WTC11 (cell line): ENCODE data around the gene CTRL. TPM values are rescaled to one million over a fixed set of nuclear protein-coding genes. Genes with fewer than 3 reads are reported as not detected.

ENCODE experiments used
- ATAC-seq: fragments of 200-7000 bp; cut with Tn5 transposase; 2 replicates; pipeline ENCODE4 v1.10.0; 2021; ENCODE audit warnings: mild to moderate bottlenecking, moderate library complexity
- CTCF ChIA-PET: fragments of 300-600 bp; sonication (Branson Sonifier 250); formaldehyde crosslinking; loops from one replicate; lab custom pipeline; 2021; ENCODE audit warnings: antibody characterized with exemption; lab: Charles Lee
- POLR2A ChIA-PET: fragments of 350-600 bp; sonication (Branson Sonifier 250); formaldehyde crosslinking; loops from one replicate; lab custom pipeline; 2021; ENCODE audit warnings: antibody characterized with exemption; lab: Charles Lee
- DNase-seq: peaks from one replicate; pipeline ENCODE4 v3.0.0; 2021; ENCODE audit warnings: low spot score
- H3K27ac Mint-ChIP-seq: 2 replicates; pipeline ENCODE4 v1.8.0; 2021; ENCODE audit warnings: mixed read lengths
- H3K27me3 Mint-ChIP-seq: 2 replicates; pipeline ENCODE4 v1.8.0; 2021; ENCODE audit warnings: low read depth, mild to moderate bottlenecking, moderate library complexity, mixed read lengths
- H3K36me3 Mint-ChIP-seq: 2 replicates; pipeline ENCODE4 v1.8.0; 2021; ENCODE audit warnings: mixed read lengths
- H3K4me1 Mint-ChIP-seq: 2 replicates; pipeline ENCODE4 v1.8.0; 2022; ENCODE audit warnings: mixed read lengths
- H3K4me3 Mint-ChIP-seq: 2 replicates; pipeline ENCODE4 v1.8.0; 2021; ENCODE audit warnings: mild to moderate bottlenecking, moderate library complexity, mixed read lengths
- H3K9me3 Mint-ChIP-seq: 2 replicates; pipeline ENCODE4 v1.8.0; 2021; ENCODE audit warnings: mixed read lengths
- ELF4 ChIP-seq: sonication (generic); formaldehyde crosslinking; IDR thresholded peaks from 2 replicates; pipeline ENCODE4 v1.8.1; 2022; ENCODE audit warnings: low read depth, mild to moderate bottlenecking, moderate library complexity, missing genetic modification reagents
- ETV6 ChIP-seq: sonication (generic); formaldehyde crosslinking; IDR thresholded peaks from 2 replicates; pipeline ENCODE4 v1.8.1; 2022; ENCODE audit warnings: mild to moderate bottlenecking, missing genetic modification reagents
- FOXK1 ChIP-seq: sonication (generic); formaldehyde crosslinking; IDR thresholded peaks from 2 replicates; pipeline ENCODE4 v1.8.0; 2022; ENCODE audit warnings: mild to moderate bottlenecking, moderate library complexity, missing genetic modification reagents
- FOXP1 ChIP-seq: sonication (generic); formaldehyde crosslinking; IDR thresholded peaks from 2 replicates; pipeline ENCODE4 v1.8.0; 2022; ENCODE audit warnings: missing genetic modification reagents, mild to moderate bottlenecking, moderate library complexity, borderline replicate concordance
- GABPB1 ChIP-seq: sonication (generic); formaldehyde crosslinking; IDR thresholded peaks from 2 replicates; pipeline ENCODE4 v1.8.1; 2023; ENCODE audit warnings: mild to moderate bottlenecking, missing genetic modification reagents
- HMGA2 ChIP-seq: fragments of 250-450 bp; sonication (Bioruptor Pico); IDR thresholded peaks from 2 replicates; pipeline ENCODE4 v1.4.0; 2021; ENCODE audit warnings: mild to moderate bottlenecking, moderate library complexity
- IRF2 ChIP-seq: sonication (generic); formaldehyde crosslinking; IDR thresholded peaks from 2 replicates; pipeline ENCODE4 v1.8.0; 2022; ENCODE audit warnings: low read depth, missing genetic modification reagents, borderline replicate concordance
- MXD4 ChIP-seq: fragments of 250-450 bp; sonication (Bioruptor Pico); IDR thresholded peaks from 2 replicates; pipeline ENCODE4 v1.8.0; 2021; ENCODE audit warnings: mild to moderate bottlenecking, moderate library complexity, borderline replicate concordance
- NFATC4 ChIP-seq: fragments of 250-450 bp; sonication (Bioruptor Pico); IDR thresholded peaks from 2 replicates; pipeline ENCODE4 v1.9.0; 2021; ENCODE audit warnings: mild to moderate bottlenecking
- OVOL2 ChIP-seq: fragments of 250-450 bp; sonication (Bioruptor Pico); IDR thresholded peaks from 2 replicates; pipeline ENCODE4 v1.9.0; 2021; ENCODE audit warnings: mild to moderate bottlenecking, borderline replicate concordance
- PRRX2 ChIP-seq: fragments of 250-450 bp; sonication (Bioruptor Pico); IDR thresholded peaks from 2 replicates; pipeline ENCODE4 v1.8.0; 2021; ENCODE audit warnings: mild to moderate bottlenecking
- RORB ChIP-seq: fragments of 250-450 bp; sonication (Bioruptor Pico); IDR thresholded peaks from 2 replicates; pipeline ENCODE4 v1.9.0; 2021; ENCODE audit warnings: mild to moderate bottlenecking
- SOX15 ChIP-seq: fragments of 250-450 bp; sonication (Bioruptor Pico); IDR thresholded peaks from 2 replicates; pipeline ENCODE4 v1.9.0; 2021; ENCODE audit warnings: mild to moderate bottlenecking
- TCF7 ChIP-seq: sonication (generic); formaldehyde crosslinking; IDR thresholded peaks from 2 replicates; pipeline ENCODE4 v1.8.0; 2022; ENCODE audit warnings: mild to moderate bottlenecking, low read depth, missing genetic modification reagents, moderate library complexity
- ZNF219 ChIP-seq: sonication (generic); formaldehyde crosslinking; IDR thresholded peaks from 2 replicates; pipeline ENCODE4 v1.8.0; 2023; ENCODE audit warnings: missing genetic modification reagents, mild to moderate bottlenecking, borderline replicate concordance
- ZNF263 ChIP-seq: sonication (generic); formaldehyde crosslinking; IDR thresholded peaks from 2 replicates; pipeline ENCODE4 v1.8.1; 2022; ENCODE audit warnings: low read depth, mild to moderate bottlenecking, moderate library complexity, missing genetic modification reagents
- ZNF317 ChIP-seq: sonication (generic); formaldehyde crosslinking; IDR thresholded peaks from 2 replicates; pipeline ENCODE4 v1.8.1; 2023; ENCODE audit warnings: low read depth, mild to moderate bottlenecking, moderate library complexity, missing genetic modification reagents, borderline replicate concordance
- total RNA-seq: library from RNA; stranded (reverse); gene quantifications from 3 replicates; pipeline ENCODE4 v1.2.3, GENCODE V29; 2021
- TF ChIP-seq, protein P1 (sequence below): fragments of 250-450 bp; sonication (Bioruptor Pico); IDR thresholded peaks from 2 replicates; pipeline ENCODE4 v1.9.0; 2021; ENCODE audit warnings: mild to moderate bottlenecking
- TF ChIP-seq, protein P2 (sequence below): sonication (generic); formaldehyde crosslinking; IDR thresholded peaks from 2 replicates; pipeline ENCODE4 v1.8.1; 2022; ENCODE audit warnings: mild to moderate bottlenecking, moderate library complexity, missing genetic modification reagents
- TF ChIP-seq, protein P3 (sequence below): fragments of 250-450 bp; sonication (Bioruptor Pico); conservative IDR thresholded peaks from 2 replicates; pipeline ENCODE4 v1.9.0; 2021; ENCODE audit warnings: mild to moderate bottlenecking
- TF ChIP-seq, protein P4 (sequence below): sonication (generic); formaldehyde crosslinking; IDR thresholded peaks from 2 replicates; pipeline ENCODE4 v1.8.0; 2022; ENCODE audit warnings: missing genetic modification reagents
- TF ChIP-seq, protein P5 (sequence below): sonication (generic); formaldehyde crosslinking; IDR thresholded peaks from 2 replicates; pipeline ENCODE4 v1.8.1; 2023; ENCODE audit warnings: mild to moderate bottlenecking, missing genetic modification reagents, moderate library complexity

CTRL gene
- total RNA-seq, 1 experiment from 2014 or later: 2.8 TPM

DNA sequence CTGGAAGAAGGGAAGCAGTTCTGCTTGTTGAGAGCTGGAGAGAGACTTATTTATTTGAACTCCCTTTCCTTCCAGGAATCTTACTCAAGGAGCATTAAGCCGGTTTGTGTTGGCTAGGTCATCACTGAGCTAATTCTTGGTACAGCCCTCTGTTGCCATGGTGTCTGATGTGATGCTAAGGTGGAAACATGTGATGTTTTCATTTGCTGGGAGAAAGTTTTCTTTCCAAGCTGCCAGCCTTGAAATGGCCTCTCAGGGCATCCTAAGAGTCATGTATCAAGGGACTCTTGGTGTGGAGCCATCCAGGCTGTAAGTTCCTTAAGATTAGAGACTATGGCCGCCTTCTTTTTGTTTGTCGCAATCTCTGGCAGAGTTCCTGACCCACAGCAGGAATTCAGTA, 34.4 kb downstream of the CTRL start:
- CTCF ChIA-PET: interaction anchor here (1.4 to 3.2 kb wide), 4 partner anchors 13 to 234 kb away, joined by 3 to 15 read pairs (median 6); partner anchors contain the start of gene NRN1L
- Mint-ChIP-seq H3K27ac (peak overlapping the region; percentile 52; the same call in 1 of the 2 replicates), H3K27me3 (no peaks in the 10 kb centered on the region), H3K9me3 (no peaks in the 10 kb centered on the region), H3K4me1 (peaks cover 14% of the 10 kb centered on the region), H3K36me3 (no peaks in the 10 kb centered on the region), H3K4me3 (no peak overlapping the region)
- POLR2A ChIA-PET: interaction anchor here (0.6 kb wide), 1 partner anchor 215 kb away, joined by 5 read pairs; no protein-coding TSS in a partner anchor
- TF ChIP-seq ELF4 (CRISPR knock-in tag) (no peak), TCF7 (CRISPR knock-in tag) (no peak), RORB (no peak), MXD4 (CRISPR knock-in tag) (no peak), NFATC4 (CRISPR knock-in tag) (no peak), PRRX2 (CRISPR knock-in tag) (no peak), SOX15 (no peak), HMGA2 (CRISPR knock-in tag) (no peak), ZNF317 (CRISPR knock-in tag) (no peak), OVOL2 (CRISPR knock-in tag) (no peak), GABPB1 (CRISPR knock-in tag) (no peak), ZNF263 (no peak), ETV6 (CRISPR knock-in tag) (no peak)
- TF ChIP-seq, protein P1, sequence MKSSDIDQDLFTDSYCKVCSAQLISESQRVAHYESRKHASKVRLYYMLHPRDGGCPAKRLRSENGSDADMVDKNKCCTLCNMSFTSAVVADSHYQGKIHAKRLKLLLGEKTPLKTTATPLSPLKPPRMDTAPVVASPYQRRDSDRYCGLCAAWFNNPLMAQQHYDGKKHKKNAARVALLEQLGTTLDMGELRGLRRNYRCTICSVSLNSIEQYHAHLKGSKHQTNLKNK (CRISPR knock-in tag): no peak
- TF ChIP-seq, protein P2, sequence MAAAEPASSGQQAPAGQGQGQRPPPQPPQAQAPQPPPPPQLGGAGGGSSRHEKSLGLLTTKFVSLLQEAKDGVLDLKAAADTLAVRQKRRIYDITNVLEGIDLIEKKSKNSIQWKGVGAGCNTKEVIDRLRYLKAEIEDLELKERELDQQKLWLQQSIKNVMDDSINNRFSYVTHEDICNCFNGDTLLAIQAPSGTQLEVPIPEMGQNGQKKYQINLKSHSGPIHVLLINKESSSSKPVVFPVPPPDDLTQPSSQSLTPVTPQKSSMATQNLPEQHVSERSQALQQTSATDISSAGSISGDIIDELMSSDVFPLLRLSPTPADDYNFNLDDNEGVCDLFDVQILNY: no peak
- TF ChIP-seq, protein P3, sequence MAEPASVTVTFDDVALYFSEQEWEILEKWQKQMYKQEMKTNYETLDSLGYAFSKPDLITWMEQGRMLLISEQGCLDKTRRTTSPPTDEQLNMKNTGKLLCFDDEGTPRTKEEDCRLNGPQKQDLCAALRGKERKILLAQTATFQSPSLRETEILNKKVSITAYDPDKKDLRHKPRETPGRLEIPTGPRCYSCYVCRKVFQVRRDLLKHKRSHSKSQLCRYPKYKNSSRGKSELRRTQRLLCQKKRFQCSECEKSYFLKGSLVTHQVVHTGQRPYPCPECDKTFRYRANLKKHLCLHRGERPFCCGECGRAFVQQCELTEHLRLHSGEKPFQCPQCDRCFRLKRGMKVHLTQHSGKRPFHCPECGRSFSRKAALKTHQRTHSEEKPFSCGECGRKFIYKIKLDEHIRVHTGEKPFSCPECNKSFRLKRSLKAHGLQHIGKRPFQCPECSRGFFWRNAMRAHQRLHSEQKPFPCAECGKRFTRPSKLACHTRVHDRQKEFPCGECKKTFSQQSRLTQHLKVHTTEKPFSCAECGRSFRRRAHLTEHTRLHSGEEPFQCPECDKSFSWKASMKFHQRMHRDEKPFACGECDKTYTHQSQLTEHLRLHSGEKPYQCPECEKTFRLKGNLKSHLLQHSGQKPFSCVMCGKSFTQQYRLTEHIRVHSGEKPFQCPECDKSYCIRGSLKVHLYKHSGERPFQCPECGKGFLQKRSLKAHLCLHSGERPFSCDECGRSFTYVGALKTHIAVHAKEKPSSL: no peak
- TF ChIP-seq, protein P4, sequence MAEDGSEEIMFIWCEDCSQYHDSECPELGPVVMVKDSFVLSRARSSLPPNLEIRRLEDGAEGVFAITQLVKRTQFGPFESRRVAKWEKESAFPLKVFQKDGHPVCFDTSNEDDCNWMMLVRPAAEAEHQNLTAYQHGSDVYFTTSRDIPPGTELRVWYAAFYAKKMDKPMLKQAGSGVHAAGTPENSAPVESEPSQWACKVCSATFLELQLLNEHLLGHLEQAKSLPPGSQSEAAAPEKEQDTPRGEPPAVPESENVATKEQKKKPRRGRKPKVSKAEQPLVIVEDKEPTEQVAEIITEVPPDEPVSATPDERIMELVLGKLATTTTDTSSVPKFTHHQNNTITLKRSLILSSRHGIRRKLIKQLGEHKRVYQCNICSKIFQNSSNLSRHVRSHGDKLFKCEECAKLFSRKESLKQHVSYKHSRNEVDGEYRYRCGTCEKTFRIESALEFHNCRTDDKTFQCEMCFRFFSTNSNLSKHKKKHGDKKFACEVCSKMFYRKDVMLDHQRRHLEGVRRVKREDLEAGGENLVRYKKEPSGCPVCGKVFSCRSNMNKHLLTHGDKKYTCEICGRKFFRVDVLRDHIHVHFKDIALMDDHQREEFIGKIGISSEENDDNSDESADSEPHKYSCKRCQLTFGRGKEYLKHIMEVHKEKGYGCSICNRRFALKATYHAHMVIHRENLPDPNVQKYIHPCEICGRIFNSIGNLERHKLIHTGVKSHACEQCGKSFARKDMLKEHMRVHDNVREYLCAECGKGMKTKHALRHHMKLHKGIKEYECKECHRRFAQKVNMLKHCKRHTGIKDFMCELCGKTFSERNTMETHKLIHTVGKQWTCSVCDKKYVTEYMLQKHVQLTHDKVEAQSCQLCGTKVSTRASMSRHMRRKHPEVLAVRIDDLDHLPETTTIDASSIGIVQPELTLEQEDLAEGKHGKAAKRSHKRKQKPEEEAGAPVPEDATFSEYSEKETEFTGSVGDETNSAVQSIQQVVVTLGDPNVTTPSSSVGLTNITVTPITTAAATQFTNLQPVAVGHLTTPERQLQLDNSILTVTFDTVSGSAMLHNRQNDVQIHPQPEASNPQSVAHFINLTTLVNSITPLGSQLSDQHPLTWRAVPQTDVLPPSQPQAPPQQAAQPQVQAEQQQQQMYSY (CRISPR knock-in tag): no peak
- TF ChIP-seq, protein P5, sequence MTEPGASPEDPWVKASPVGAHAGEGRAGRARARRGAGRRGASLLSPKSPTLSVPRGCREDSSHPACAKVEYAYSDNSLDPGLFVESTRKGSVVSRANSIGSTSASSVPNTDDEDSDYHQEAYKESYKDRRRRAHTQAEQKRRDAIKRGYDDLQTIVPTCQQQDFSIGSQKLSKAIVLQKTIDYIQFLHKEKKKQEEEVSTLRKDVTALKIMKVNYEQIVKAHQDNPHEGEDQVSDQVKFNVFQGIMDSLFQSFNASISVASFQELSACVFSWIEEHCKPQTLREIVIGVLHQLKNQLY (CRISPR knock-in tag): no peak
- ATAC-seq (no peak), DNase-seq (no peak)

DNA sequence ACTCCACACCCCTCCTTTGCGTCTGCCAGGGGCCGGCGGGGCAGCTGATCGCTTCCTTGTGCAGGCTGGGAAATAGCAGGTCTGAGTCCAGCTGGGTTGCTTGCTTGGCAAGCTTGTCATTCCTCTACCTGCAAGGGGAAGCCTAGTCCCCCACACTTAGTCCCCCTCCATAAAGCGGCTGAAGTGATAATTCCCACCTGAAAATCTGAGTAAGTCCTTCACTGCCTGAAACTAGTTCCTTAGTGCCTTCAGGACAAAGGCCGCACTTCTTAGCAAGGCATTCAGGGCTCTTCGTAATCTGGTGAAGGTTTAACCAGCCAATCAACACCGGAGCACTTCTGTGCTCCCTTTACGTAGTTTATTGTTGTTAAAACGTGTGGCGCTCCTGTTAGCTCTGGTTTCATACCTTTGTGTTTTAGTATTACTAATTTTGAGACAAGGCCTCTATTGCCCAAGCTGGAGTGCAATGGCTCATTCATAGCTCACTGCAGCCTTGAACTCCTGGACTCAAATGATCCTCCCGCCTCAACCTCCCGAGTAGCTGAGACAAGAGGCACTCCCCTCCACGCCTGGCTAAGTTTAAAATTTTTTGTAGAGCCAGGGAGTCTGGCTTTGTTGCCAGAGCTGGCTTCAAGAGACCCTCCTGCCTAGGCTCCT, 37.8 kb downstream of the CTRL start:
- ChIA-PET POLR2A (interaction anchor here (0.6 to 2.3 kb wide), 5 partner anchors 10 to 85 kb away, joined by 3 to 9 read pairs (median 4); partner anchors contain the start of gene NRN1L), CTCF (interaction anchor here (0.8 to 3.5 kb wide), 4 partner anchors 10 to 172 kb away, joined by 3 to 34 read pairs (median 4); partner anchors contain the start of genes NRN1L and NUTF2)
- no peaks in the 10 kb centered on the region for H3K27me3 Mint-ChIP-seq
- peaks cover 15% of the 10 kb centered on the region for H3K4me1 Mint-ChIP-seq
- ATAC-seq (no peak), DNase-seq (peak; percentile 53)
- H3K9me3 Mint-ChIP-seq: no peaks in the 10 kb centered on the region
- peak overlapping the region; percentile 97 for H3K4me3 Mint-ChIP-seq
- TF ChIP-seq, protein P3: no peak
- TF ChIP-seq IRF2 (CRISPR knock-in tag) (no peak), ZNF219 (CRISPR knock-in tag) (no peak), ZNF263 (0 out of 2 replicates have a peak, but pooled peaks have one; percentile 6), FOXK1 (no peak), FOXP1 (CRISPR knock-in tag) (no peak)
- H3K36me3 Mint-ChIP-seq: no peaks in the 10 kb centered on the region
- H3K27ac Mint-ChIP-seq: peak overlapping the region; percentile 99
